ENCODE data around the gene INAFM2.

The INAFM2 gene

GRCh38 chr15:40331637-40332036, 8.1 kb downstream of the INAFM2 start:
- Histone ChIP-seq H3K27ac (peak overlapping the region; percentile 98), H3K27me3 (no peaks in the 10 kb centered on the region), H3K4me1 (ENCODE audit: control insufficient read depth in 1 of 2, insufficient read depth in 1 of 2, low read depth in 1 of 2, low read length in 1 of 2) (peaks cover 39 to 48% of the 10 kb centered on the region in 2 experiments), H3K4me3 (ENCODE audit: low read depth in 1 of 2, low read length in 1 of 2) (no peak overlapping the region), H3K9me3 (no peaks in the 10 kb centered on the region), H3K36me3 (peaks cover 4% of the 10 kb centered on the region)
- TF ChIP-seq CTCF (IDR thresholded peaks at IDR 0.05), result no peak

- H3K27ac ChIP-seq, result peak overlapping the region; percentile 98
- H3K4me3 ChIP-seq (ENCODE audit: low read depth in 1 of 2, low read length in 1 of 2), result no peak overlapping the region
- no peak for TF ChIP-seq CTCF (IDR thresholded peaks at IDR 0.05)
Observed at GRCh38 chr15:40332113-40332781, 8.8 kb downstream of the INAFM2 start.

GRCh38 chr15:40333922-40334492, 10.5 kb downstream of the INAFM2 start:
- peak; percentile 45 for TF ChIP-seq CTCF (IDR thresholded peaks at IDR 0.05)
- Histone ChIP-seq H3K9me3 (no peaks in the 10 kb centered on the region), H3K27me3 (no peaks in the 10 kb centered on the region), H3K27ac (peak overlapping the region; percentile 98), H3K4me1 (ENCODE audit: control insufficient read depth in 1 of 2, insufficient read depth in 1 of 2, low read depth in 1 of 2, low read length in 1 of 2) (peaks cover 48 to 63% of the 10 kb centered on the region in 2 experiments), H3K36me3 (peaks cover 4% of the 10 kb centered on the region), H3K4me3 (ENCODE audit: low read depth in 1 of 2, low read length in 1 of 2) (peak overlapping the region; percentile 51 to 58)

More at GRCh38 chr15:40332113-40332781, 8.8 kb downstream of the INAFM2 start:
- Histone ChIP-seq H3K9me3 (no peaks in the 10 kb centered on the region), H3K27me3 (no peaks in the 10 kb centered on the region), H3K36me3 (peaks cover 4% of the 10 kb centered on the region), H3K4me1 (ENCODE audit: control insufficient read depth in 1 of 2, insufficient read depth in 1 of 2, low read depth in 1 of 2, low read length in 1 of 2) (peaks cover 42 to 53% of the 10 kb centered on the region in 2 experiments)

- Histone ChIP-seq H3K27me3 (no peaks in the 10 kb centered on the region), H3K36me3 (peaks cover 4% of the 10 kb centered on the region), H3K9me3 (no peaks in the 10 kb centered on the region), H3K4me1 (ENCODE audit: control insufficient read depth in 1 of 2, insufficient read depth in 1 of 2, low read depth in 1 of 2, low read length in 1 of 2) (peaks cover 48 to 63% of the 10 kb centered on the region in 2 experiments), H3K27ac (peak overlapping the region; percentile 98), H3K4me3 (ENCODE audit: low read depth in 1 of 2, low read length in 1 of 2) (peak overlapping the region; percentile 51 to 58)
- TF ChIP-seq CTCF (IDR thresholded peaks at IDR 0.05), result no peak
Observed at GRCh38 chr15:40334541-40334940, 11.0 kb downstream of the INAFM2 start.

GRCh38 chr15:40334941-40335795, 11.7 kb downstream of the INAFM2 start:
- H3K9me3 ChIP-seq, result no peaks in the 10 kb centered on the region
- peak overlapping the region; percentile 51 to 58 for H3K4me3 ChIP-seq (ENCODE audit: low read depth in 1 of 2, low read length in 1 of 2)
- H3K27me3 ChIP-seq, result no peaks in the 10 kb centered on the region
- H3K4me1 ChIP-seq (ENCODE audit: control insufficient read depth in 1 of 2, insufficient read depth in 1 of 2, low read depth in 1 of 2, low read length in 1 of 2), result peaks cover 48 to 64% of the 10 kb centered on the region in 2 experiments
- no peak for TF ChIP-seq CTCF (IDR thresholded peaks at IDR 0.05)
- peak overlapping the region; percentile 98 for H3K27ac ChIP-seq
- peaks cover 4% of the 10 kb centered on the region for H3K36me3 ChIP-seq

All from neutrophil (primary cell).